Liver (tissue), 9 donors: ENCODE data around the gene IFITM10. TPM values are rescaled to one million over a fixed set of nuclear protein-coding genes. Genes with fewer than 3 reads are reported as not detected.

Experiments
- DNase-seq: peaks from one replicate; pipeline ENCODE4 v3.0.0-alpha.2; 2017; ENCODE audit warnings: low spot score
- H3K27ac ChIP-seq, 2 donors: one replicate each; pipeline ENCODE4 v1.7.0; 2013; ENCODE audit warnings: inconsistent platforms in 2 of 2, low read length in 2 of 2, control low read depth in 1 of 2, low read depth in 1 of 2, mild to moderate bottlenecking in 1 of 2
- H3K27me3 ChIP-seq, 4 donors: one replicate each; pipeline versions ENCODE4 v1.6.1 to v1.7.0; 2013; ENCODE audit warnings: low read length in 3 of 4, inconsistent platforms in 1 of 4, mild to moderate bottlenecking in 1 of 4, moderate library complexity in 1 of 4; ENCODE audit not compliant: control insufficient read depth in 4 of 4, insufficient read depth in 4 of 4
- H3K36me3 ChIP-seq, 4 donors: one replicate each; pipeline versions ENCODE4 v1.6.1 to v1.7.0; 2013; ENCODE audit warnings: low read length in 3 of 4, mild to moderate bottlenecking in 3 of 4, low read depth in 1 of 4, moderate library complexity in 1 of 4; ENCODE audit not compliant: control insufficient read depth in 4 of 4, insufficient read depth in 3 of 4
- H3K4me1 ChIP-seq, 4 donors: one replicate each; pipeline versions ENCODE4 v1.6.1 to v1.7.0; 2013; ENCODE audit warnings: low read length in 3 of 4, mild to moderate bottlenecking in 3 of 4, moderate library complexity in 1 of 4; ENCODE audit not compliant: control insufficient read depth in 4 of 4, insufficient read depth in 4 of 4
- H3K4me3 ChIP-seq, 3 donors: one replicate each; pipeline versions ENCODE4 v1.6.1 to v1.7.0; 2013; ENCODE audit warnings: low read length in 3 of 3, control low read depth in 1 of 3, low read depth in 1 of 3, mild to moderate bottlenecking in 1 of 3
- H3K9ac ChIP-seq, 2 donors: one replicate each; pipeline ENCODE4 v1.7.0; 2013; ENCODE audit warnings: low read length in 2 of 2, mild to moderate bottlenecking in 2 of 2, moderate library complexity in 2 of 2, control low read depth in 1 of 2, low read depth in 1 of 2
- H3K9me3 ChIP-seq, 4 donors: one replicate each; pipeline versions ENCODE4 v1.6.1 to v1.7.0; 2013; ENCODE audit warnings: low read length in 3 of 4; ENCODE audit not compliant: control insufficient read depth in 4 of 4
- EGR1 ChIP-seq, 2 donors: IDR thresholded peaks; 2 replicates each; pipeline ENCODE4 v1.6.1; 2016 to 2018; ENCODE audit warnings: antibody characterized with exemption in 2 of 2, low read depth in 2 of 2
- FOXA1 ChIP-seq: IDR thresholded peaks from 2 replicates; pipeline ENCODE4 v1.6.1; 2016; ENCODE audit warnings: antibody characterized with exemption
- FOXA2 ChIP-seq: IDR thresholded peaks from 2 replicates; pipeline ENCODE4 v1.6.1; 2016; ENCODE audit warnings: antibody characterized with exemption
- GABPA ChIP-seq, 2 donors: IDR thresholded peaks in 1 of 2; conservative IDR thresholded peaks in 1 of 2; 2 replicates each; pipeline ENCODE4 v1.6.1; 2016; ENCODE audit warnings: antibody characterized with exemption in 2 of 2, mild to moderate bottlenecking in 1 of 2, moderate library complexity in 1 of 2
- HNF4A ChIP-seq, 2 donors: conservative IDR thresholded peaks; 2 replicates each; pipeline ENCODE4 v1.6.1; 2016; ENCODE audit warnings: antibody characterized with exemption in 2 of 2, mild to moderate bottlenecking in 2 of 2
- HNF4G ChIP-seq: IDR thresholded peaks from 2 replicates; pipeline ENCODE4 v1.6.1; 2016; ENCODE audit warnings: antibody characterized with exemption
- JUND ChIP-seq, 2 donors: IDR thresholded peaks; 2 replicates each; pipeline ENCODE4 v1.6.1; 2016; ENCODE audit warnings: antibody characterized with exemption in 2 of 2
- NR2F2 ChIP-seq: IDR thresholded peaks from 2 replicates; pipeline ENCODE4 v1.6.1; 2016; ENCODE audit warnings: antibody characterized with exemption
- RAD21 ChIP-seq, 2 donors: IDR thresholded peaks; 2 replicates each; pipeline ENCODE4 v1.6.1; 2016; ENCODE audit warnings: antibody characterized with exemption in 2 of 2, mild to moderate bottlenecking in 2 of 2
- RXRA ChIP-seq, 2 donors: IDR thresholded peaks; 2 replicates each; pipeline ENCODE4 v1.6.1; 2017 to 2018; ENCODE audit warnings: antibody characterized with exemption in 2 of 2, mild to moderate bottlenecking in 1 of 2
- SP1 ChIP-seq: IDR thresholded peaks from 2 replicates; pipeline ENCODE4 v1.6.1; 2018; ENCODE audit warnings: antibody characterized with exemption, mild to moderate bottlenecking
- YY1 ChIP-seq: IDR thresholded peaks from 2 replicates; pipeline ENCODE4 v1.6.1; 2016; ENCODE audit warnings: antibody characterized with exemption, mild to moderate bottlenecking
- WGBS: extraction: QIAGEN DNeasy Blood & Tissue Kit; methylation state at CpG from one replicate; pipeline ENCODE4 v1.1.7; 2013; 5-methylcytosine and 5-hydroxymethylcytosine counted together
- polyA plus RNA-seq, 2 donors: library from polyadenylated mRNA; stranded (reverse) in 1 of 2; unstranded in 1 of 2; fragments of 200-250 nt in 1 of 2; fragments of >200 nt in 1 of 2; fragmentation: Nextera tagmentation in 1 of 2; extraction: Ambion mirVana in 1 of 2; gene quantifications; one replicate each; pipeline versions ENCODE4 v1.2.1 to v1.2.3, GENCODE V29; 2013 to 2015
- total RNA-seq, 2 donors: library from RNA; depleted of rRNA; stranded (reverse); fragments of >200 nt; gene quantifications; one replicate each; pipeline ENCODE4 v1.2.3, GENCODE V29; 2014
- TF ChIP-seq, protein P1 (sequence below): IDR thresholded peaks from 2 replicates; pipeline ENCODE4 v1.6.1; 2016; ENCODE audit warnings: antibody characterized with exemption
- TF ChIP-seq, protein P2 (sequence below): IDR thresholded peaks from 2 replicates; pipeline ENCODE4 v1.6.1; 2016; ENCODE audit warnings: antibody characterized with exemption, mild to moderate bottlenecking
- TF ChIP-seq, protein P3 (sequence below): IDR thresholded peaks from 2 replicates; pipeline ENCODE4 v1.6.1; 2016; ENCODE audit warnings: antibody characterized with exemption
- TF ChIP-seq, protein P4 (sequence below): fragments of 150-350 bp; IDR thresholded peaks from 2 replicates; pipeline ENCODE4 v1.5.1; 2017; ENCODE audit warnings: improper control_type of control experiment, low read depth, low read length; ENCODE audit not compliant: missing input control
- donor health status: healthy.
- donor health status: healthy.
- donor health status: healthy.
- donor health status: healthy.
- donor health status: healthy.

The IFITM10 gene
- total and polyA plus RNA-seq, 4 donors = 0.14 to 8.5 (median 1.8) TPM

DNA sequence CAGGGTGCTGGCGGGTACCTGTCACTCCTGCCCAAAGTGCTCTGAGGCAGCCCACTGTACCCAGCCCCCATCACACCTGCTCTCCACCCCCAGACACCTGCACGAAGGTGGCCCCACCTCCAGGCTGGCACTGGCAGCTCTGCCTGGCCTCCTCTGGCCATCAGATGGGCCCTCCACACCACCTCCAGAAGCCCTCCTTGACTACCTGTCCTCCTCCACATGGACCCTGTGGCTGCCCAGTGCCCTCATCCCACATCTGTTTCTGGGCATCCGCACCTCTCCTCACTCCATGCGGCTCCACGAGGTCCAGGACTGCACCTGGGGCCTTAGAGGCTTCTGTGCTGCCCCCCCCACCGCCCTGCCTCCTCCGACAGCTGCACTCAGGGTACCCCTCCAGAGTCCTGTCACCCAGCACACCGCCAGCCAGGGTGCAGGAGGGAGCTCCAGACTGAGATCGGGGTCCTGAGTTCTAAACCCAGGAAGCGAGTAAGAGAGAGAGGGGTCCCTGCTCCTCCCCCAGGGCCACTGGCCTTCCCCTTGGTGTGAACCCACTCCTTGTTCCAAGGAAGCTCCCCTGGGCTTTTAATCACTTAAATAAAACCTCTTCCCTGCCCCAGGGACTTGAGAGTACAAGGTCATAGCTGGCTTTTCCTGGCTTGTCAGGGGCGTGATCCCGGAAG is 11.6 kb upstream of the IFITM10 start:
- Histone ChIP-seq H3K9ac (peak overlapping the region; percentile 75 to 91), H3K4me3 (peak overlapping the region; percentile 46 to 95 (median 84)), H3K9me3 (no peaks in the 10 kb centered on the region), H3K27ac (peak overlapping the region; percentile 86 to 92), H3K27me3 (no peaks in the 10 kb centered on the region), H3K36me3 (peaks cover 0 to 12% (median 5%) of the 10 kb centered on the region in 4 donors), H3K4me1 (peaks cover 27 to 63% (median 45%) of the 10 kb centered on the region in 4 donors)
- WGBS = 53% methylated on average over 12 of the region's 12 CpGs
- no peak for DNase-seq
- peak; percentile 81 for TF ChIP-seq NR2F2
- peak; percentile 59 to 79 for TF ChIP-seq HNF4A (conservative IDR thresholded peaks at IDR 0.05)
- TF ChIP-seq SP1 = peak; percentile 51
- TF ChIP-seq YY1 = no peak
- peak in 1 of 2 donors; percentile 89 for TF ChIP-seq EGR1 (IDR thresholded peaks at IDR 0.05; ENCODE audit: low read depth in 2 of 2)
- TF ChIP-seq, protein P1, sequence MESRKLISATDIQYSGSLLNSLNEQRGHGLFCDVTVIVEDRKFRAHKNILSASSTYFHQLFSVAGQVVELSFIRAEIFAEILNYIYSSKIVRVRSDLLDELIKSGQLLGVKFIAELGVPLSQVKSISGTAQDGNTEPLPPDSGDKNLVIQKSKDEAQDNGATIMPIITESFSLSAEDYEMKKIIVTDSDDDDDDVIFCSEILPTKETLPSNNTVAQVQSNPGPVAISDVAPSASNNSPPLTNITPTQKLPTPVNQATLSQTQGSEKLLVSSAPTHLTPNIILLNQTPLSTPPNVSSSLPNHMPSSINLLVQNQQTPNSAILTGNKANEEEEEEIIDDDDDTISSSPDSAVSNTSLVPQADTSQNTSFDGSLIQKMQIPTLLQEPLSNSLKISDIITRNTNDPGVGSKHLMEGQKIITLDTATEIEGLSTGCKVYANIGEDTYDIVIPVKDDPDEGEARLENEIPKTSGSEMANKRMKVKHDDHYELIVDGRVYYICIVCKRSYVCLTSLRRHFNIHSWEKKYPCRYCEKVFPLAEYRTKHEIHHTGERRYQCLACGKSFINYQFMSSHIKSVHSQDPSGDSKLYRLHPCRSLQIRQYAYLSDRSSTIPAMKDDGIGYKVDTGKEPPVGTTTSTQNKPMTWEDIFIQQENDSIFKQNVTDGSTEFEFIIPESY = no peak
- peak; percentile 53 to 89 for TF ChIP-seq RXRA (IDR thresholded peaks at IDR 0.05)
- TF ChIP-seq, protein P2, sequence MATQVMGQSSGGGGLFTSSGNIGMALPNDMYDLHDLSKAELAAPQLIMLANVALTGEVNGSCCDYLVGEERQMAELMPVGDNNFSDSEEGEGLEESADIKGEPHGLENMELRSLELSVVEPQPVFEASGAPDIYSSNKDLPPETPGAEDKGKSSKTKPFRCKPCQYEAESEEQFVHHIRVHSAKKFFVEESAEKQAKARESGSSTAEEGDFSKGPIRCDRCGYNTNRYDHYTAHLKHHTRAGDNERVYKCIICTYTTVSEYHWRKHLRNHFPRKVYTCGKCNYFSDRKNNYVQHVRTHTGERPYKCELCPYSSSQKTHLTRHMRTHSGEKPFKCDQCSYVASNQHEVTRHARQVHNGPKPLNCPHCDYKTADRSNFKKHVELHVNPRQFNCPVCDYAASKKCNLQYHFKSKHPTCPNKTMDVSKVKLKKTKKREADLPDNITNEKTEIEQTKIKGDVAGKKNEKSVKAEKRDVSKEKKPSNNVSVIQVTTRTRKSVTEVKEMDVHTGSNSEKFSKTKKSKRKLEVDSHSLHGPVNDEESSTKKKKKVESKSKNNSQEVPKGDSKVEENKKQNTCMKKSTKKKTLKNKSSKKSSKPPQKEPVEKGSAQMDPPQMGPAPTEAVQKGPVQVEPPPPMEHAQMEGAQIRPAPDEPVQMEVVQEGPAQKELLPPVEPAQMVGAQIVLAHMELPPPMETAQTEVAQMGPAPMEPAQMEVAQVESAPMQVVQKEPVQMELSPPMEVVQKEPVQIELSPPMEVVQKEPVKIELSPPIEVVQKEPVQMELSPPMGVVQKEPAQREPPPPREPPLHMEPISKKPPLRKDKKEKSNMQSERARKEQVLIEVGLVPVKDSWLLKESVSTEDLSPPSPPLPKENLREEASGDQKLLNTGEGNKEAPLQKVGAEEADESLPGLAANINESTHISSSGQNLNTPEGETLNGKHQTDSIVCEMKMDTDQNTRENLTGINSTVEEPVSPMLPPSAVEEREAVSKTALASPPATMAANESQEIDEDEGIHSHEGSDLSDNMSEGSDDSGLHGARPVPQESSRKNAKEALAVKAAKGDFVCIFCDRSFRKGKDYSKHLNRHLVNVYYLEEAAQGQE = no peak
- peak in 1 of 2 donors; percentile 37 for TF ChIP-seq RAD21 (IDR thresholded peaks at IDR 0.05)
- TF ChIP-seq, protein P3, sequence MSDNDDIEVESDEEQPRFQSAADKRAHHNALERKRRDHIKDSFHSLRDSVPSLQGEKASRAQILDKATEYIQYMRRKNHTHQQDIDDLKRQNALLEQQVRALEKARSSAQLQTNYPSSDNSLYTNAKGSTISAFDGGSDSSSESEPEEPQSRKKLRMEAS = peak; percentile 98

DNA sequence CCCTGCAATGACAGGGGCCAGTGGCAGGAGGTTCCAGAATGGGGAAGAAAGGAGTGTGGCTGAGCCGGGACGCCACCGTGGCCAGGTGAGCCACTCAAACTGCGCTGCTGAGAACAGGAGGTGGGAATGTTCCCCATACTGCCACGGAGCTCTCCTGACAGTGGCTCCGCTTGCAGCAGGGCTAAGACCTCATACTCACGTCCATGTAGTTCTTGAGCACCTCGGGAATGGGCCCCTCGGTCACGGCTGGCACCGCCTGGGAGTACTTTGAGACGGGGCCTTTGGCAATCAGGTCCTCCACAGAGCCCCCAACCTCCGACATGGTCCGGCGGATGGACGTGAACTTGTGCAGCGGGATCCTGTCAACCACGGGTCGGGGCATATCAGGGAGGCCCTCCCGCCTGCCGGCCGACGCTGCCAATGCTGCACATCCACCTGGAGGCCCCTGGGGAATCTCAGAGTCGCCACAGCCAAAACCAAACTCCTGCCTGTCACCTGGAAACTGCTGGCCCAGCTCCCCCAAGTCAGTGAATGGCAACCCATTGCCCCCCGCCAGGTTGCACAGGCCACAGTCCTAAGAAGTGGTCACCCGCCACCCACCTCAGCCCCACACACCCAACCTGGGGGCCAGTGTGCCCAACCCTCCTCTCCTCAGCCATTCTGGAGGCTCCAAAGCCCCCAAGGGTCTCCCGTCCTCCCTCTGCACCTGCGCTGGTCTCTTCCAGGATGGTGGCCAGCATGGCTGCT is 10.9 kb upstream of the IFITM10 start:
- Histone ChIP-seq H3K9me3 (no peaks in the 10 kb centered on the region), H3K27me3 (no peaks in the 10 kb centered on the region), H3K27ac (peak overlapping the region; percentile 86 to 92), H3K4me1 (peaks cover 34 to 70% (median 51%) of the 10 kb centered on the region in 4 donors), H3K4me3 (peak overlapping the region in 2 of 3 donors; percentile 84 to 95), H3K36me3 (peaks cover 0 to 15% (median 6%) of the 10 kb centered on the region in 4 donors), H3K9ac (peak overlapping the region; percentile 21 to 25)
- 81% methylated on average over 28 of the region's 28 CpGs for WGBS
- DNase-seq = no peak
- no peak for TF ChIP-seq JUND (IDR thresholded peaks at IDR 0.05)
- TF ChIP-seq NR2F2 = no peak
- TF ChIP-seq, protein P4, sequence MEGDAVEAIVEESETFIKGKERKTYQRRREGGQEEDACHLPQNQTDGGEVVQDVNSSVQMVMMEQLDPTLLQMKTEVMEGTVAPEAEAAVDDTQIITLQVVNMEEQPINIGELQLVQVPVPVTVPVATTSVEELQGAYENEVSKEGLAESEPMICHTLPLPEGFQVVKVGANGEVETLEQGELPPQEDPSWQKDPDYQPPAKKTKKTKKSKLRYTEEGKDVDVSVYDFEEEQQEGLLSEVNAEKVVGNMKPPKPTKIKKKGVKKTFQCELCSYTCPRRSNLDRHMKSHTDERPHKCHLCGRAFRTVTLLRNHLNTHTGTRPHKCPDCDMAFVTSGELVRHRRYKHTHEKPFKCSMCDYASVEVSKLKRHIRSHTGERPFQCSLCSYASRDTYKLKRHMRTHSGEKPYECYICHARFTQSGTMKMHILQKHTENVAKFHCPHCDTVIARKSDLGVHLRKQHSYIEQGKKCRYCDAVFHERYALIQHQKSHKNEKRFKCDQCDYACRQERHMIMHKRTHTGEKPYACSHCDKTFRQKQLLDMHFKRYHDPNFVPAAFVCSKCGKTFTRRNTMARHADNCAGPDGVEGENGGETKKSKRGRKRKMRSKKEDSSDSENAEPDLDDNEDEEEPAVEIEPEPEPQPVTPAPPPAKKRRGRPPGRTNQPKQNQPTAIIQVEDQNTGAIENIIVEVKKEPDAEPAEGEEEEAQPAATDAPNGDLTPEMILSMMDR = no peak
- no peak for TF ChIP-seq RAD21 (IDR thresholded peaks at IDR 0.05)
- no peak for TF ChIP-seq FOXA1
- no peak for TF ChIP-seq RXRA (IDR thresholded peaks at IDR 0.05)
- no peak for TF ChIP-seq GABPA (IDR thresholded peaks at IDR 0.05 in 1 of 2, conservative IDR thresholded peaks at IDR 0.05 in 1 of 2)
- TF ChIP-seq HNF4A (conservative IDR thresholded peaks at IDR 0.05) = no peak
- TF ChIP-seq YY1 = no peak
- TF ChIP-seq, protein P1 = no peak
- TF ChIP-seq FOXA2 = no peak
- no peak for TF ChIP-seq HNF4G
